K562 (cell line): ENCODE measurements around the gene SLC39A11.

Experiments used
- CGGBP1 ChIP-seq: fragments of 250-450 bp; sonication (Bioruptor Pico); IDR thresholded peaks from 2 replicates; pipeline ENCODE4 v1.9.0; 2021; ENCODE audit warnings: mild to moderate bottlenecking
- CLOCK ChIP-seq: fragments of 250-450 bp; sonication (Bioruptor Pico); IDR thresholded peaks from 2 replicates; pipeline ENCODE4 v1.4.0; 2020; ENCODE audit warnings: mild to moderate bottlenecking, moderate library complexity, borderline replicate concordance
- CTCF ChIP-seq, 3 experiments: IDR thresholded peaks in 2 of 3; conservative IDR thresholded peaks in 1 of 3; 2 replicates each; pipeline ENCODE4 v1.5.1; 2011 to 2012; ENCODE audit warnings: low read length in 3 of 3, mild to moderate bottlenecking in 3 of 3, control low read depth in 2 of 3, improper control_type of control experiment in 1 of 3, inconsistent platforms in 1 of 3, low read depth in 1 of 3, mixed read lengths in 1 of 3, moderate library complexity in 1 of 3; ENCODE audit not compliant: insufficient read depth in 2 of 3
- ERF ChIP-seq: fragments of 450-650 bp; formaldehyde crosslinking; IDR thresholded peaks from 2 replicates; pipeline ENCODE4 v1.4.0; 2020; ENCODE audit warnings: mild to moderate bottlenecking, mixed read lengths
- EZH2 ChIP-seq: IDR thresholded peaks from 2 replicates; pipeline ENCODE4 v1.6.1; 2012; ENCODE audit warnings: low read depth, mild to moderate bottlenecking, inconsistent platforms, low read length, borderline replicate concordance
- FOXK2 ChIP-seq, 2 experiments: fragments of 450-650 bp; IDR thresholded peaks in 1 of 2; conservative IDR thresholded peaks in 1 of 2; 2 replicates each; pipeline ENCODE4 v1.6.1; 2016; ENCODE audit warnings: low read depth in 2 of 2, mild to moderate bottlenecking in 1 of 2
- JUND ChIP-seq, 2 experiments: IDR thresholded peaks; 2 replicates in 1 of 2; 3 replicates in 1 of 2; pipeline ENCODE4 v1.6.1; 2011; ENCODE audit warnings: borderline replicate concordance in 2 of 2, low read depth in 2 of 2, low read length in 2 of 2, improper control_type of control experiment in 1 of 2, missing biosample characterization in 1 of 2, missing genetic modification characterization in 1 of 2, missing genetic modification reagents in 1 of 2
- MAFF ChIP-seq: IDR thresholded peaks from 2 replicates; pipeline ENCODE4 v1.6.1; 2012; ENCODE audit warnings: low read length, improper control_type of control experiment
- NR2F6 ChIP-seq: fragments of 450-650 bp; formaldehyde crosslinking; IDR thresholded peaks from 2 replicates; pipeline ENCODE4 v1.4.0; 2020; ENCODE audit warnings: mild to moderate bottlenecking
- SMARCE1 ChIP-seq: fragments of 450-650 bp; IDR thresholded peaks from 2 replicates; pipeline ENCODE4 v1.7.1; 2016; ENCODE audit warnings: mild to moderate bottlenecking

- TF ChIP-seq CLOCK = no peak
- no peak for TF ChIP-seq ERF
- TF ChIP-seq SMARCE1 = no peak
- TF ChIP-seq EZH2 = no peak
- TF ChIP-seq NR2F6 = no peak
- TF ChIP-seq FOXK2 (conservative IDR thresholded peaks at IDR 0.05 in 1 of 2, IDR thresholded peaks at IDR 0.05 in 1 of 2; ENCODE audit: low read depth in 2 of 2) = no peak
- TF ChIP-seq JUND (IDR thresholded peaks at IDR 0.05; ENCODE audit: borderline replicate concordance, low read depth, low read length) = no peak
- TF ChIP-seq JUND (tag; IDR thresholded peaks at IDR 0.05; ENCODE audit: borderline replicate concordance, low read depth, low read length) = no peak
- TF ChIP-seq CTCF (IDR thresholded peaks at IDR 0.05 in 2 of 3, conservative IDR thresholded peaks at IDR 0.05 in 1 of 3; ENCODE audit: insufficient read depth in 2 of 3, low read depth in 1 of 3, low read length in 3 of 3) = no peak
- TF ChIP-seq MAFF = no peak
- no peak for TF ChIP-seq CGGBP1
Measured at GRCh38 chr17:72656130-72656763, 436.2 kb downstream of the SLC39A11 start.
